WTC11 (cell line): Measurements from ENCODE around the gene GPR39. TPM values are rescaled to one million over a fixed set of nuclear protein-coding genes. Genes with fewer than 3 reads are reported as not detected.

Experiments
- ATAC-seq: fragments of 200-7000 bp; cut with Tn5 transposase; 2 replicates; pipeline ENCODE4 v1.10.0; 2021; ENCODE audit warnings: mild to moderate bottlenecking, moderate library complexity
- CTCF ChIA-PET: fragments of 300-600 bp; sonication (Branson Sonifier 250); formaldehyde crosslinking; loops from one replicate; lab custom pipeline; 2021; ENCODE audit warnings: antibody characterized with exemption; lab: Charles Lee
- POLR2A ChIA-PET: fragments of 350-600 bp; sonication (Branson Sonifier 250); formaldehyde crosslinking; loops from one replicate; lab custom pipeline; 2021; ENCODE audit warnings: antibody characterized with exemption; lab: Charles Lee
- DNase-seq: peaks from one replicate; pipeline ENCODE4 v3.0.0; 2021; ENCODE audit warnings: low spot score
- H3K27ac Mint-ChIP-seq: 2 replicates; pipeline ENCODE4 v1.8.0; 2021; ENCODE audit warnings: mixed read lengths
- H3K27me3 Mint-ChIP-seq: 2 replicates; pipeline ENCODE4 v1.8.0; 2021; ENCODE audit warnings: low read depth, mild to moderate bottlenecking, moderate library complexity, mixed read lengths
- H3K36me3 Mint-ChIP-seq: 2 replicates; pipeline ENCODE4 v1.8.0; 2021; ENCODE audit warnings: mixed read lengths
- H3K4me1 Mint-ChIP-seq: 2 replicates; pipeline ENCODE4 v1.8.0; 2022; ENCODE audit warnings: mixed read lengths
- H3K4me3 Mint-ChIP-seq: 2 replicates; pipeline ENCODE4 v1.8.0; 2021; ENCODE audit warnings: mild to moderate bottlenecking, moderate library complexity, mixed read lengths
- H3K9me3 Mint-ChIP-seq: 2 replicates; pipeline ENCODE4 v1.8.0; 2021; ENCODE audit warnings: mixed read lengths
- E2F1 ChIP-seq: sonication (generic); formaldehyde crosslinking; IDR thresholded peaks from 2 replicates; pipeline ENCODE4 v1.8.0; 2022; ENCODE audit warnings: mild to moderate bottlenecking, missing genetic modification reagents
- EMX1 ChIP-seq: fragments of 250-450 bp; sonication (Bioruptor Pico); IDR thresholded peaks from 2 replicates; pipeline ENCODE4 v1.8.0; 2021; ENCODE audit warnings: mild to moderate bottlenecking
- GTF2I ChIP-seq: fragments of 250-450 bp; sonication (Bioruptor Pico); conservative IDR thresholded peaks from 2 replicates; pipeline ENCODE4 v1.4.0; 2021; ENCODE audit warnings: mild to moderate bottlenecking
- HMGA2 ChIP-seq: fragments of 250-450 bp; sonication (Bioruptor Pico); IDR thresholded peaks from 2 replicates; pipeline ENCODE4 v1.4.0; 2021; ENCODE audit warnings: mild to moderate bottlenecking, moderate library complexity
- HMGXB4 ChIP-seq: sonication (generic); formaldehyde crosslinking; IDR thresholded peaks from 2 replicates; pipeline ENCODE4 v1.8.1; 2023; ENCODE audit warnings: mild to moderate bottlenecking, moderate library complexity, missing genetic modification reagents
- IRF1 ChIP-seq: sonication (generic); formaldehyde crosslinking; IDR thresholded peaks from 2 replicates; pipeline ENCODE4 v1.8.0; 2023; ENCODE audit warnings: missing genetic modification reagents
- IRF2 ChIP-seq: sonication (generic); formaldehyde crosslinking; IDR thresholded peaks from 2 replicates; pipeline ENCODE4 v1.8.0; 2022; ENCODE audit warnings: low read depth, missing genetic modification reagents, borderline replicate concordance
- KAT7 ChIP-seq: sonication (generic); formaldehyde crosslinking; IDR thresholded peaks from 2 replicates; pipeline ENCODE4 v1.8.1; 2023; ENCODE audit warnings: missing genetic modification reagents, mild to moderate bottlenecking, borderline replicate concordance
- MXD4 ChIP-seq: fragments of 250-450 bp; sonication (Bioruptor Pico); IDR thresholded peaks from 2 replicates; pipeline ENCODE4 v1.8.0; 2021; ENCODE audit warnings: mild to moderate bottlenecking, moderate library complexity, borderline replicate concordance
- NFE2L1 ChIP-seq: sonication (generic); formaldehyde crosslinking; IDR thresholded peaks from 2 replicates; pipeline ENCODE4 v1.8.1; 2023; ENCODE audit warnings: missing genetic modification reagents
- NR2C2 ChIP-seq: sonication (generic); formaldehyde crosslinking; IDR thresholded peaks from 2 replicates; pipeline ENCODE4 v1.8.0; 2022; ENCODE audit warnings: mild to moderate bottlenecking, missing genetic modification reagents
- RORB ChIP-seq: fragments of 250-450 bp; sonication (Bioruptor Pico); IDR thresholded peaks from 2 replicates; pipeline ENCODE4 v1.9.0; 2021; ENCODE audit warnings: mild to moderate bottlenecking
- SMAD3 ChIP-seq: sonication (generic); formaldehyde crosslinking; IDR thresholded peaks from 2 replicates; pipeline ENCODE4 v1.8.0; 2022; ENCODE audit warnings: missing genetic modification reagents, mild to moderate bottlenecking, borderline replicate concordance
- SMAD4 ChIP-seq: sonication (generic); formaldehyde crosslinking; IDR thresholded peaks from 2 replicates; pipeline ENCODE4 v1.8.0; 2022; ENCODE audit warnings: mild to moderate bottlenecking, missing genetic modification reagents
- SP1 ChIP-seq: sonication (generic); formaldehyde crosslinking; conservative IDR thresholded peaks from 2 replicates; pipeline ENCODE4 v1.8.1; 2022; ENCODE audit warnings: missing genetic modification reagents
- TCF7 ChIP-seq: sonication (generic); formaldehyde crosslinking; IDR thresholded peaks from 2 replicates; pipeline ENCODE4 v1.8.0; 2022; ENCODE audit warnings: mild to moderate bottlenecking, low read depth, missing genetic modification reagents, moderate library complexity
- TP53 ChIP-seq: sonication (generic); formaldehyde crosslinking; IDR thresholded peaks from 2 replicates; pipeline ENCODE4 v1.8.1; 2023; ENCODE audit warnings: mild to moderate bottlenecking, missing genetic modification reagents
- ZBTB21 ChIP-seq: sonication (generic); formaldehyde crosslinking; IDR thresholded peaks from 2 replicates; pipeline ENCODE4 v1.8.1; 2023; ENCODE audit warnings: mild to moderate bottlenecking, missing genetic modification reagents, borderline replicate concordance
- ZMAT4 ChIP-seq: fragments of 250-450 bp; sonication (Bioruptor Pico); IDR thresholded peaks from 2 replicates; pipeline ENCODE4 v1.9.0; 2021; ENCODE audit warnings: mild to moderate bottlenecking
- ZNF121 ChIP-seq: sonication (generic); formaldehyde crosslinking; IDR thresholded peaks from 2 replicates; pipeline ENCODE4 v1.8.0; 2023; ENCODE audit warnings: missing genetic modification reagents
- ZNF317 ChIP-seq: sonication (generic); formaldehyde crosslinking; IDR thresholded peaks from 2 replicates; pipeline ENCODE4 v1.8.1; 2023; ENCODE audit warnings: low read depth, mild to moderate bottlenecking, moderate library complexity, missing genetic modification reagents, borderline replicate concordance
- ZNF416 ChIP-seq: fragments of 250-450 bp; sonication (Bioruptor Pico); IDR thresholded peaks from 2 replicates; pipeline ENCODE4 v1.9.0; 2021; ENCODE audit warnings: mild to moderate bottlenecking, inconsistent platforms
- ZNF423 ChIP-seq: fragments of 250-450 bp; sonication (Bioruptor Pico); IDR thresholded peaks from 2 replicates; pipeline ENCODE4 v2.1.2; 2022; ENCODE audit warnings: mild to moderate bottlenecking, moderate library complexity
- ZSCAN18 ChIP-seq: fragments of 250-450 bp; sonication (Bioruptor Pico); IDR thresholded peaks from 2 replicates; pipeline ENCODE4 v2.1.2; 2022; ENCODE audit warnings: mild to moderate bottlenecking, moderate library complexity
- total RNA-seq: library from RNA; stranded (reverse); gene quantifications from 3 replicates; pipeline ENCODE4 v1.2.3, GENCODE V29; 2021

Gene GPR39
- total RNA-seq, 1 experiment from 2014 or later: 0.74 TPM

GRCh38 chr2:132549935-132550670, 133.5 kb downstream of the GPR39 start:
- Mint-ChIP-seq H3K36me3 (peaks cover 5% of the 10 kb centered on the region; the same call in 1 of the 2 replicates), H3K27ac (no peak overlapping the region; the same call in 1 of the 2 replicates), H3K9me3 (peaks cover 11% of the 10 kb centered on the region; the same call in 1 of the 2 replicates), H3K27me3 (peaks cover 3% of the 10 kb centered on the region; the same call in 1 of the 2 replicates), H3K4me3 (no peak overlapping the region), H3K4me1 (peaks cover 24% of the 10 kb centered on the region)
- TF ChIP-seq ZNF121: no peak
- no peak for TF ChIP-seq E2F1 (CRISPR knock-in tag)
- no peak for TF ChIP-seq ZNF317
- TF ChIP-seq SMAD3: no peak
- TF ChIP-seq ZNF423 (CRISPR knock-in tag): no peak
- TF ChIP-seq NR2C2 (CRISPR knock-in tag): no peak
- no peak for TF ChIP-seq TCF7 (CRISPR knock-in tag)
- TF ChIP-seq KAT7: no peak
- no peak for TF ChIP-seq EMX1
- TF ChIP-seq MXD4 (CRISPR knock-in tag): no peak
- TF ChIP-seq ZSCAN18 (CRISPR knock-in tag): no peak
- no peak for TF ChIP-seq TP53 (CRISPR knock-in tag)
- TF ChIP-seq HMGA2 (CRISPR knock-in tag): no peak
- no peak for TF ChIP-seq IRF1
- TF ChIP-seq RORB (CRISPR knock-in tag): no peak
- no peak for TF ChIP-seq NFE2L1
- no peak for TF ChIP-seq ZMAT4 (CRISPR knock-in tag)
- no peak for TF ChIP-seq IRF2 (CRISPR knock-in tag)
- no peak for TF ChIP-seq GTF2I (CRISPR knock-in tag)
- ATAC-seq (no peak), DNase-seq (no peak)
- CTCF ChIA-PET: interaction anchor here (1.0 to 1.9 kb wide), 3 partner anchors 10 to 362 kb away, joined by 3 to 6 read pairs (median 3); no protein-coding TSS in a partner anchor
- POLR2A ChIA-PET: no interaction called here

- Mint-ChIP-seq H3K4me3 (no peak overlapping the region), H3K27me3 (peaks cover 3% of the 10 kb centered on the region; the same call in 1 of the 2 replicates), H3K36me3 (peaks cover 4% of the 10 kb centered on the region; the same call in 1 of the 2 replicates), H3K27ac (no peak overlapping the region), H3K4me1 (peaks cover 24% of the 10 kb centered on the region), H3K9me3 (peaks cover 8% of the 10 kb centered on the region)
- no peak for TF ChIP-seq MXD4 (CRISPR knock-in tag)
- no peak for TF ChIP-seq SP1 (CRISPR knock-in tag)
- no peak for TF ChIP-seq ZNF416 (CRISPR knock-in tag)
- TF ChIP-seq SMAD3: no peak
- TF ChIP-seq HMGXB4 (CRISPR knock-in tag): no peak
- no peak for TF ChIP-seq SMAD4 (CRISPR knock-in tag)
- no peak for TF ChIP-seq ZBTB21 (CRISPR knock-in tag)
- CTCF ChIA-PET: interaction anchor here (1.3 to 1.9 kb wide), 2 partner anchors 202 to 361 kb away, joined by 3 to 6 read pairs; no protein-coding TSS in a partner anchor
- POLR2A ChIA-PET: no interaction called here
- ATAC-seq (no peak), DNase-seq (no peak)
Observed at GRCh38 chr2:132550946-132551345, 134.3 kb downstream of the GPR39 start.
